Fibroblast of lung (primary cell): ENCODE measurements around the gene PLCH2. TPM values are rescaled to one million over a fixed set of nuclear protein-coding genes. Genes with fewer than 3 reads are reported as not detected.
A peak's percentile ranks its signal among the peaks of the same experiment; 100 is the strongest.

Source experiments
- DNase-seq, 2 donors: peaks; one replicate each; pipeline versions ENCODE4 v3.0.0 to v3.0.0-alpha.2; 2010; ENCODE audit warnings: low read depth in 2 of 2
- H2AFZ ChIP-seq: 2 replicates; pipeline ENCODE4 v1.5.1; 2012; ENCODE audit warnings: low read length, control low read depth, inconsistent platforms
- H3K27ac ChIP-seq: 2 replicates; pipeline ENCODE4 v1.5.1; 2011; ENCODE audit warnings: low read length, control low read depth; ENCODE audit not compliant: insufficient read depth
- H3K27me3 ChIP-seq: 2 replicates; pipeline ENCODE4 v1.5.1; 2011; ENCODE audit warnings: mild to moderate bottlenecking, low read length; ENCODE audit not compliant: control insufficient read depth, insufficient read depth
- H3K36me3 ChIP-seq: 2 replicates; pipeline ENCODE4 v1.5.1; 2011; ENCODE audit warnings: low read length; ENCODE audit not compliant: control insufficient read depth, insufficient read depth
- H3K4me1 ChIP-seq: 2 replicates; pipeline ENCODE4 v1.5.1; 2011; ENCODE audit warnings: low read length; ENCODE audit not compliant: control insufficient read depth, insufficient read depth; ENCODE audit errors: extremely low read depth
- H3K4me2 ChIP-seq: 2 replicates; pipeline ENCODE4 v1.5.1; 2011; ENCODE audit warnings: low read length, control low read depth; ENCODE audit not compliant: insufficient read depth; ENCODE audit errors: extremely low read depth
- H3K4me3 ChIP-seq, 4 experiments: fragments of 200-600 bp in 1 of 4; sonication (generic) in 1 of 4; replicated peaks in 1 of 4; 2 replicates each; pipeline ENCODE4 v1.5.1; 2011 to 2016; ENCODE audit warnings: low read length in 4 of 4, low read depth in 3 of 4, mild to moderate bottlenecking in 3 of 4, control low read depth in 2 of 4, inconsistent platforms in 1 of 4, mixed read lengths in 1 of 4; ENCODE audit not compliant: insufficient read depth in 1 of 4; ENCODE audit errors: control extremely low read depth in 1 of 4
- H3K79me2 ChIP-seq: 2 replicates; pipeline ENCODE4 v1.5.1; 2012; ENCODE audit warnings: mild to moderate bottlenecking, low read length, inconsistent platforms; ENCODE audit not compliant: control insufficient read depth, insufficient read depth
- H3K9ac ChIP-seq: 2 replicates; pipeline ENCODE4 v1.5.1; 2011; ENCODE audit warnings: mild to moderate bottlenecking, low read length, control low read depth; ENCODE audit not compliant: insufficient read depth
- H3K9me3 ChIP-seq: 2 replicates; pipeline ENCODE4 v1.5.1; 2012; ENCODE audit warnings: low read depth, low read length; ENCODE audit not compliant: control insufficient read depth, insufficient read depth
- H4K20me1 ChIP-seq: 2 replicates; pipeline ENCODE4 v1.5.1; 2011; ENCODE audit warnings: low read length; ENCODE audit not compliant: control insufficient read depth, insufficient read depth; ENCODE audit errors: extremely low read depth
- CTCF ChIP-seq, 2 donors: IDR thresholded peaks in 1 of 2; conservative IDR thresholded peaks in 1 of 2; 1 replicate in 1 of 2; 2 replicates in 1 of 2; pipeline ENCODE4 v1.5.1; 2011 to 2012; ENCODE audit warnings: low read length in 2 of 2, control low read depth in 1 of 2, inconsistent platforms in 1 of 2, low read depth in 1 of 2, mild to moderate bottlenecking in 1 of 2
- EZH2 ChIP-seq: IDR thresholded peaks from 2 replicates; pipeline ENCODE4 v1.5.1; 2012; ENCODE audit warnings: low read length, control low read depth, mild to moderate bottlenecking; ENCODE audit errors: missing control alignments
- polyA plus RNA-seq, 2 donors: library from polyadenylated mRNA; depleted of rRNA in 1 of 2; stranded (reverse) in 1 of 2; unstranded in 1 of 2; fragments of >200 nt; gene quantifications; 2 replicates each; pipeline ENCODE4 v1.2.1, GENCODE V29; 2011 to 2012; ENCODE audit warnings: missing spikeins in 1 of 2
- total RNA-seq: library from RNA; depleted of rRNA; stranded (reverse); fragments of >200 nt; gene quantifications from 2 replicates; pipeline ENCODE4 v1.2.1, GENCODE V29; 2014

PLCH2 gene
- total and polyA plus RNA-seq, 2 donors (not counting 1 experiment from before 2014, with no cell fraction given), result 0.02 to 0.17 TPM

- no peak overlapping the region for H3K27ac ChIP-seq
- peak in 1 of 2 donors; percentile 30 for DNase-seq
- H3K9me3 ChIP-seq, result no peaks in the 10 kb centered on the region
- no peak overlapping the region for H3K4me3 ChIP-seq
- TF ChIP-seq EZH2, result no peak
- no peak for TF ChIP-seq CTCF (conservative IDR thresholded peaks at IDR 0.05 in 1 of 2, IDR thresholded peaks at IDR 0.05 in 1 of 2; ENCODE audit: low read depth in 1 of 2, low read length in 2 of 2)
- H3K36me3 ChIP-seq, result no peaks in the 10 kb centered on the region
- no peaks in the 10 kb centered on the region for H3K79me2 ChIP-seq
- no peaks in the 10 kb centered on the region for H3K27me3 ChIP-seq
- H2AFZ ChIP-seq, result no peak overlapping the region
- H4K20me1 ChIP-seq, result no peaks in the 10 kb centered on the region
- no peak overlapping the region for H3K4me2 ChIP-seq
- H3K4me1 ChIP-seq, result no peaks in the 10 kb centered on the region
- no peak overlapping the region for H3K9ac ChIP-seq
Observed at GRCh38 chr1:2493691-2494322, 17.7 kb downstream of the PLCH2 start.

- peak; percentile 6 to 52 for DNase-seq
- no peaks in the 10 kb centered on the region for H4K20me1 ChIP-seq
- H3K9ac ChIP-seq, result no peak overlapping the region
- no peak overlapping the region for H3K27ac ChIP-seq
- H3K36me3 ChIP-seq, result no peaks in the 10 kb centered on the region
- H3K79me2 ChIP-seq, result no peaks in the 10 kb centered on the region
- TF ChIP-seq EZH2 (no peak), CTCF (conservative IDR thresholded peaks at IDR 0.05 in 1 of 2, IDR thresholded peaks at IDR 0.05 in 1 of 2; ENCODE audit: low read depth in 1 of 2, low read length in 2 of 2) (no peak)
- no peaks in the 10 kb centered on the region for H3K4me1 ChIP-seq
- H3K4me3 ChIP-seq, result no peak overlapping the region
- no peaks in the 10 kb centered on the region for H3K27me3 ChIP-seq
- no peaks in the 10 kb centered on the region for H3K9me3 ChIP-seq
- no peak overlapping the region for H2AFZ ChIP-seq
- no peak overlapping the region for H3K4me2 ChIP-seq
Observed at GRCh38 chr1:2494323-2494693, 18.2 kb downstream of the PLCH2 start.

- Histone ChIP-seq H3K27ac (no peak overlapping the region), H3K9me3 (no peaks in the 10 kb centered on the region), H3K4me3 (no peak overlapping the region), H3K36me3 (no peaks in the 10 kb centered on the region), H2AFZ (no peak overlapping the region), H3K79me2 (no peaks in the 10 kb centered on the region), H3K4me2 (no peak overlapping the region), H3K27me3 (no peaks in the 10 kb centered on the region), H3K9ac (no peak overlapping the region), H4K20me1 (no peaks in the 10 kb centered on the region), H3K4me1 (no peaks in the 10 kb centered on the region)
- no peak for TF ChIP-seq CTCF (conservative IDR thresholded peaks at IDR 0.05 in 1 of 2, IDR thresholded peaks at IDR 0.05 in 1 of 2; ENCODE audit: low read depth in 1 of 2, low read length in 2 of 2)
- TF ChIP-seq EZH2, result no peak
- no peak for DNase-seq
Observed at GRCh38 chr1:2495026-2495425, 18.9 kb downstream of the PLCH2 start.
